ENCODE results near the gene ACOX3.
A peak's percentile ranks its signal among the peaks of the same experiment; 100 is the strongest.

ACOX3 gene

GRCh38 chr4:8403976-8404375 is 36.5 kb downstream of the ACOX3 start:
- Histone ChIP-seq H2AFZ (ENCODE audit: low read length) (no peak overlapping the region), H2BK15ac (ENCODE audit: low read length) (no peak overlapping the region), H3K79me1 (ENCODE audit: low read depth, low read length) (peaks cover 2% of the 10 kb centered on the region), H3K18ac (ENCODE audit: low read length) (no peak overlapping the region), H3K23ac (ENCODE audit: low read depth, low read length, poor library complexity) (no peak overlapping the region), H3K27ac (replicated peaks; ENCODE audit: low read length) (no peak overlapping the region), H3K4me3 (ENCODE audit: low read length in 2 of 2) (no peak overlapping the region), H2BK120ac (ENCODE audit: low read depth, low read length) (no peak overlapping the region), H3K4ac (ENCODE audit: low read length) (no peak overlapping the region), H3K27me3 (ENCODE audit: control insufficient read depth in 3 of 3, insufficient read depth in 3 of 3, low read depth in 1 of 3, low read length in 3 of 3) (no peaks in the 10 kb centered on the region), H2BK5ac (ENCODE audit: low read length) (no peak overlapping the region), H4K91ac (ENCODE audit: low read depth, low read length, poor library complexity) (no peak overlapping the region), H3K36me3 (replicated peaks in 1 of 2; ENCODE audit: control insufficient read depth in 2 of 2, insufficient read depth in 2 of 2, low read length in 2 of 2) (peaks cover 14 to 19% of the 10 kb centered on the region in 2 donors), H3K4me2 (ENCODE audit: insufficient read depth, low read length, poor library complexity, severe bottlenecking) (no peak overlapping the region), H3K9me3 (replicated peaks in 1 of 2; ENCODE audit: control insufficient read depth in 2 of 2, insufficient read depth in 1 of 2, low read depth in 1 of 2, low read length in 2 of 2) (peaks cover 4 to 5% of the 10 kb centered on the region in 2 donors), H3K14ac (ENCODE audit: low read length) (no peak overlapping the region), H2BK12ac (ENCODE audit: low read length) (no peak overlapping the region), H3K9ac (ENCODE audit: low read depth, low read length, poor library complexity) (peak overlapping the region; percentile 50), H4K8ac (ENCODE audit: low read depth, low read length) (no peak overlapping the region), H2AK5ac (ENCODE audit: low read depth, low read length) (no peak overlapping the region), H3K4me1 (ENCODE audit: control insufficient read depth in 2 of 2, insufficient read depth in 1 of 2, low read depth in 1 of 2, low read length in 2 of 2) (peaks cover 2 to 5% of the 10 kb centered on the region in 2 donors)
- no peak for DNase-seq (ENCODE audit: low spot score)
- WGBS, 2 donors (ENCODE audit: extremely low coverage in 2 of 2, insufficient read length in 2 of 2, insufficient replicate concordance in 1 of 2), result no CpG with 5 or more reads among the region's 13 CpGs

- no peak overlapping the region for H2AK5ac ChIP-seq (ENCODE audit: low read depth, low read length)
- no peak overlapping the region for H3K4me2 ChIP-seq (ENCODE audit: insufficient read depth, low read length, poor library complexity, severe bottlenecking)
- no peak overlapping the region for H4K8ac ChIP-seq (ENCODE audit: low read depth, low read length)
- no CpG with 5 or more reads among the region's 12 CpGs for WGBS, 2 donors (ENCODE audit: extremely low coverage in 2 of 2, insufficient read length in 2 of 2, insufficient replicate concordance in 1 of 2)
- H3K27me3 ChIP-seq (ENCODE audit: control insufficient read depth in 3 of 3, insufficient read depth in 3 of 3, low read depth in 1 of 3, low read length in 3 of 3), result no peaks in the 10 kb centered on the region
- H3K4ac ChIP-seq (ENCODE audit: low read length), result no peak overlapping the region
- H3K23ac ChIP-seq (ENCODE audit: low read depth, low read length, poor library complexity), result no peak overlapping the region
- no peak overlapping the region for H2BK120ac ChIP-seq (ENCODE audit: low read depth, low read length)
- no peak overlapping the region for H2BK12ac ChIP-seq (ENCODE audit: low read length)
- H2BK5ac ChIP-seq (ENCODE audit: low read length), result no peak overlapping the region
- peaks cover 2% of the 10 kb centered on the region for H3K79me1 ChIP-seq (ENCODE audit: low read depth, low read length)
- H3K4me1 ChIP-seq (ENCODE audit: control insufficient read depth in 2 of 2, insufficient read depth in 1 of 2, low read depth in 1 of 2, low read length in 2 of 2), result peaks cover 2 to 5% of the 10 kb centered on the region in 2 donors
- H3K36me3 ChIP-seq (replicated peaks in 1 of 2; ENCODE audit: control insufficient read depth in 2 of 2, insufficient read depth in 2 of 2, low read length in 2 of 2), result peaks cover 11 to 19% of the 10 kb centered on the region in 2 donors
- H4K91ac ChIP-seq (ENCODE audit: low read depth, low read length, poor library complexity), result no peak overlapping the region
- H3K4me3 ChIP-seq (ENCODE audit: low read length in 2 of 2), result no peak overlapping the region
- no peak overlapping the region for H2AFZ ChIP-seq (ENCODE audit: low read length)
- no peak overlapping the region for H2BK15ac ChIP-seq (ENCODE audit: low read length)
- no peak overlapping the region for H3K14ac ChIP-seq (ENCODE audit: low read length)
- peak; percentile 66 for DNase-seq (ENCODE audit: low spot score)
- no peak overlapping the region for H3K18ac ChIP-seq (ENCODE audit: low read length)
- no peak overlapping the region for H3K27ac ChIP-seq (replicated peaks; ENCODE audit: low read length)
- H3K9me3 ChIP-seq (replicated peaks in 1 of 2; ENCODE audit: control insufficient read depth in 2 of 2, insufficient read depth in 1 of 2, low read depth in 1 of 2, low read length in 2 of 2), result peaks cover 4 to 5% of the 10 kb centered on the region in 2 donors
- no peak overlapping the region for H3K9ac ChIP-seq (ENCODE audit: low read depth, low read length, poor library complexity)
These were observed 37.3 kb downstream of the ACOX3 start for GRCh38 chr4:8403173-8403753.

GRCh38 chr4:8402640-8403039 is 37.9 kb downstream of the ACOX3 start:
- Histone ChIP-seq H3K14ac (ENCODE audit: low read length) (peak overlapping the region; percentile 56), H3K79me1 (ENCODE audit: low read depth, low read length) (peaks cover 2% of the 10 kb centered on the region), H3K18ac (ENCODE audit: low read length) (peak overlapping the region; percentile 76), H2BK120ac (ENCODE audit: low read depth, low read length) (no peak overlapping the region), H4K91ac (ENCODE audit: low read depth, low read length, poor library complexity) (no peak overlapping the region), H2BK5ac (ENCODE audit: low read length) (no peak overlapping the region), H3K36me3 (replicated peaks in 1 of 2; ENCODE audit: control insufficient read depth in 2 of 2, insufficient read depth in 2 of 2, low read length in 2 of 2) (peaks cover 8 to 18% of the 10 kb centered on the region in 2 donors), H3K4me2 (ENCODE audit: insufficient read depth, low read length, poor library complexity, severe bottlenecking) (no peak overlapping the region), H3K4me1 (ENCODE audit: control insufficient read depth in 2 of 2, insufficient read depth in 1 of 2, low read depth in 1 of 2, low read length in 2 of 2) (peaks cover 2 to 5% of the 10 kb centered on the region in 2 donors), H3K4ac (ENCODE audit: low read length) (no peak overlapping the region), H3K27ac (replicated peaks; ENCODE audit: low read length) (no peak overlapping the region), H4K8ac (ENCODE audit: low read depth, low read length) (no peak overlapping the region), H3K9ac (ENCODE audit: low read depth, low read length, poor library complexity) (no peak overlapping the region), H3K4me3 (ENCODE audit: low read length in 2 of 2) (no peak overlapping the region), H2AFZ (ENCODE audit: low read length) (no peak overlapping the region), H3K9me3 (replicated peaks in 1 of 2; ENCODE audit: control insufficient read depth in 2 of 2, insufficient read depth in 1 of 2, low read depth in 1 of 2, low read length in 2 of 2) (peaks cover 3 to 5% of the 10 kb centered on the region in 2 donors), H3K23ac (ENCODE audit: low read depth, low read length, poor library complexity) (no peak overlapping the region), H3K27me3 (ENCODE audit: control insufficient read depth in 3 of 3, insufficient read depth in 3 of 3, low read depth in 1 of 3, low read length in 3 of 3) (no peaks in the 10 kb centered on the region), H2BK15ac (ENCODE audit: low read length) (no peak overlapping the region), H2BK12ac (ENCODE audit: low read length) (no peak overlapping the region), H2AK5ac (ENCODE audit: low read depth, low read length) (no peak overlapping the region)
- no CpG with 5 or more reads among the region's 14 CpGs for WGBS, 2 donors (ENCODE audit: extremely low coverage in 2 of 2, insufficient read length in 2 of 2, insufficient replicate concordance in 1 of 2)
- DNase-seq (ENCODE audit: low spot score), result no peak

GRCh38 chr4:8402181-8402597 is 38.3 kb downstream of the ACOX3 start:
- no peak overlapping the region for H2BK15ac ChIP-seq (ENCODE audit: low read length)
- no peak overlapping the region for H4K8ac ChIP-seq (ENCODE audit: low read depth, low read length)
- H4K91ac ChIP-seq (ENCODE audit: low read depth, low read length, poor library complexity), result no peak overlapping the region
- H2AK5ac ChIP-seq (ENCODE audit: low read depth, low read length), result peak overlapping the region; percentile 41
- peak overlapping the region; percentile 78 for H2BK5ac ChIP-seq (ENCODE audit: low read length)
- no peaks in the 10 kb centered on the region for H3K79me1 ChIP-seq (ENCODE audit: low read depth, low read length)
- H3K23ac ChIP-seq (ENCODE audit: low read depth, low read length, poor library complexity), result no peak overlapping the region
- no peak overlapping the region for H3K4me3 ChIP-seq (ENCODE audit: low read length in 2 of 2)
- H3K18ac ChIP-seq (ENCODE audit: low read length), result no peak overlapping the region
- peaks cover 2 to 5% of the 10 kb centered on the region in 2 donors for H3K9me3 ChIP-seq (replicated peaks in 1 of 2; ENCODE audit: control insufficient read depth in 2 of 2, insufficient read depth in 1 of 2, low read depth in 1 of 2, low read length in 2 of 2)
- peaks cover 2 to 5% of the 10 kb centered on the region in 2 donors for H3K4me1 ChIP-seq (ENCODE audit: control insufficient read depth in 2 of 2, insufficient read depth in 1 of 2, low read depth in 1 of 2, low read length in 2 of 2)
- H3K14ac ChIP-seq (ENCODE audit: low read length), result no peak overlapping the region
- H3K4me2 ChIP-seq (ENCODE audit: insufficient read depth, low read length, poor library complexity, severe bottlenecking), result no peak overlapping the region
- H2AFZ ChIP-seq (ENCODE audit: low read length), result no peak overlapping the region
- no peaks in the 10 kb centered on the region for H3K27me3 ChIP-seq (ENCODE audit: control insufficient read depth in 3 of 3, insufficient read depth in 3 of 3, low read depth in 1 of 3, low read length in 3 of 3)
- H3K4ac ChIP-seq (ENCODE audit: low read length), result no peak overlapping the region
- peaks cover 6 to 18% of the 10 kb centered on the region in 2 donors for H3K36me3 ChIP-seq (replicated peaks in 1 of 2; ENCODE audit: control insufficient read depth in 2 of 2, insufficient read depth in 2 of 2, low read length in 2 of 2)
- WGBS, 2 donors (ENCODE audit: extremely low coverage in 2 of 2, insufficient read length in 2 of 2, insufficient replicate concordance in 1 of 2), result no CpG with 5 or more reads among the region's 11 CpGs
- no peak overlapping the region for H2BK12ac ChIP-seq (ENCODE audit: low read length)
- H2BK120ac ChIP-seq (ENCODE audit: low read depth, low read length), result peak overlapping the region; percentile 56
- no peak overlapping the region for H3K9ac ChIP-seq (ENCODE audit: low read depth, low read length, poor library complexity)
- H3K27ac ChIP-seq (replicated peaks; ENCODE audit: low read length), result no peak overlapping the region
- no peak for DNase-seq (ENCODE audit: low spot score)

Data from neuronal stem cell (in vitro differentiated cells).